MG63 (cell line): Measurements from ENCODE around the gene MACROD1. TPM values are rescaled to one million over a fixed set of nuclear protein-coding genes. Genes with fewer than 3 reads are reported as not detected.
A peak's percentile ranks its signal among the peaks of the same experiment; 100 is the strongest.

Source experiments
- DNase-seq: peaks from one replicate; pipeline ENCODE4 v3.0.0-alpha.2; 2020
- H3K27me3 ChIP-seq: fragments of 250-450 bp; sonication (Bioruptor Pico); 2 replicates; pipeline ENCODE4 v1.5.1; 2020; ENCODE audit warnings: mild to moderate bottlenecking, moderate library complexity
- H3K36me3 ChIP-seq: fragments of 250-450 bp; sonication (Bioruptor Pico); 2 replicates; pipeline ENCODE4 v1.5.1; 2020; ENCODE audit warnings: mild to moderate bottlenecking, moderate library complexity
- H3K4me3 ChIP-seq: fragments of 250-450 bp; sonication (Bioruptor Pico); 2 replicates; pipeline ENCODE4 v1.5.1; 2020; ENCODE audit warnings: mild to moderate bottlenecking, moderate library complexity
- H3K9me3 ChIP-seq: fragments of 250-450 bp; sonication (Bioruptor Pico); 2 replicates; pipeline ENCODE4 v1.5.1; 2020; ENCODE audit warnings: mild to moderate bottlenecking, moderate library complexity
- total RNA-seq: library from RNA; depleted of rRNA; stranded (reverse); fragments of >200 nt; shearing (Covaris generic); gene quantifications from 2 replicates; pipeline ENCODE4 v1.2.3, GENCODE V29; 2014; ENCODE audit warnings: low replicate concordance

The MACROD1 gene
- total RNA-seq, 1 experiment from 2014 or later, result 44.1 TPM

- H3K4me3 ChIP-seq, result no peak overlapping the region
- DNase-seq, result no peak
Observed at GRCh38 chr11:64067230-64067993, 98.5 kb downstream of the MACROD1 start.

DNA sequence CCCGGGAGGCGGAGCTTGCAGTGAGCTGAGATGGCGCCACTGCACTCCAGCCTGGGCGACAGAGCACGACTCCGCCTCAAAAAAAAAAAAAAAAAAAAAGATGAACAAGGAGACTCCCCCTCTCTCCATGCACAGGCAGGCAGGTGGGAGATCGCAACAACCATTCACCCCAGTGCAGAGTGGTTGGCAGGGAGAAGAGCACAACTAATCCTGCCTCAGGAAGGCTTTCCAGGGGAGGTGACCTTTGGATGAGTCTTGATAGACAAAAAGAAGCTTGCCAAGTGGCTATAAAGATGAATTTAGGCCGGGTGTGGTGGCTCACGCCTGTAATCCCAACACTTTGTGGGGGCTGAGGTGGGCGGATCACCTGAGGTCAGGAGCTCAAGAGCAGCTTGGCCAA is 100.2 kb downstream of the MACROD1 start:
- no peaks in the 10 kb centered on the region for H3K9me3 ChIP-seq
- DNase-seq, result no peak
- H3K36me3 ChIP-seq, result no peaks in the 10 kb centered on the region
- H3K27me3 ChIP-seq, result no peaks in the 10 kb centered on the region
- H3K4me3 ChIP-seq, result no peak overlapping the region

More at GRCh38 chr11:64067230-64067993, 98.5 kb downstream of the MACROD1 start:
- Histone ChIP-seq H3K27me3 (no peaks in the 10 kb centered on the region), H3K9me3 (no peaks in the 10 kb centered on the region), H3K36me3 (no peaks in the 10 kb centered on the region)

DNA sequence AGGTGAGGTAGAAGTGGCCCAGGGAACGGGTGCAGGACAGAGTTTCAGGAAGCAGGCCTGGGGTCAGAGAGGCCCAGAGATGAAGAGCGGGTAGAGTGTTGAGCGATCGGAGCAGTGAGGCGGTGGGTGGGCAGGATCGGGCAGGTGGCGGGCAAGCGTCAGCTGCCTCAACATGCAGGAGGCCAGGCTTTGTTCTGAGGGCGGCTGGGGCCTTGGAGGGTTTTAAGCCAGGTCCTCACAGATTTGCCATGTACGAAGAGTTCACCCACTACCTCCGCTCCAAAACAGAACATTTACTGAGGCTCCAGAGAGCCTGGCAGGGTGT is 100.8 kb downstream of the MACROD1 start:
- H3K9me3 ChIP-seq, result no peaks in the 10 kb centered on the region
- no peak for DNase-seq
- no peaks in the 10 kb centered on the region for H3K27me3 ChIP-seq
- H3K4me3 ChIP-seq, result no peak overlapping the region
- H3K36me3 ChIP-seq, result no peaks in the 10 kb centered on the region

DNA sequence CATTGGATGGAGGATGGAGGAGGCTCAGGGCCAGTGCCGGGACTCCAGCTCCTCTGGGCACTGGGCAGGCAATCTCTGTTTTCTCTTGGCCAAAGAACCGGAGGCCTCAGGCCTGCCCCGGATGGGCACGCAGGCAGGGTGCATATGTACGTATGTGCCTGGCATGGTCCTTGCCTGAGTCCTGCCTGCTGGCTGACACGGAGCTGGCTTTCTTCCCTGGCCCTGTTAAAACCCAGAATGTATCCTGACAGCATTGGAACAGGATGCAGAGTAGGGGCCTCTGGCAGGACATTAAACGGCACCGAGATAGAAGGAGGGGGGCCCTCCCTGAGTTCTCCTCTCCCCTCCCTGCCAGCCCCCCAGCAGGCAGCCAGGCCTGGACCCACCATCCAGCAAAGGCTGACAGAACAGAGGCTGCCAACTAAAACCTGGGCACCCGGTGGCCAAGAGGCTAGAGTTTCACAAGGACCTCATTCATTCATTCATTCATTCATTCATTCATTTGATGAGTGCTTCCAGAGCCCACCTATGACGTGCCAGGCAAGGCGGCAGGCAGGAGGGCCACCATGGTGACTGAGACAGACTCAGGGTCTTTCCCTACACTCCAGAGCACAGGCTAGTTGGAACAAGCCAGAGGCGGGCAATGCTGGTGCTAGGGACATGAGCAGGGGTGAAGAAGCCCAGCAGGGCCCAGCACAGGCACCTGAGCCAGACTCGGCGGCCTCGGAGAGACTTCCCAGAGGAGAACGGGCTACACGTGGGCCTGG is 101.4 kb downstream of the MACROD1 start:
- H3K27me3 ChIP-seq, result no peaks in the 10 kb centered on the region
- H3K4me3 ChIP-seq, result no peak overlapping the region
- DNase-seq, result no peak

GRCh38 chr11:64063777-64064176 is 102.1 kb downstream of the MACROD1 start:
- H3K9me3 ChIP-seq, result no peaks in the 10 kb centered on the region
- no peaks in the 10 kb centered on the region for H3K36me3 ChIP-seq
- no peaks in the 10 kb centered on the region for H3K27me3 ChIP-seq
- no peak for DNase-seq
- no peak overlapping the region for H3K4me3 ChIP-seq

More for the DNA sequence above, 101.4 kb downstream of the MACROD1 start:
- H3K9me3 ChIP-seq, result no peaks in the 10 kb centered on the region
- H3K36me3 ChIP-seq, result no peaks in the 10 kb centered on the region

- no peaks in the 10 kb centered on the region for H3K27me3 ChIP-seq
- H3K9me3 ChIP-seq, result no peaks in the 10 kb centered on the region
- DNase-seq, result no peak
- H3K4me3 ChIP-seq, result no peak overlapping the region
- H3K36me3 ChIP-seq, result no peaks in the 10 kb centered on the region
Observed at GRCh38 chr11:64062185-64063039, 103.5 kb downstream of the MACROD1 start.

GRCh38 chr11:64060861-64061444 is 105.0 kb downstream of the MACROD1 start:
- H3K36me3 ChIP-seq, result no peaks in the 10 kb centered on the region
- peak; percentile 17 for DNase-seq
- no peaks in the 10 kb centered on the region for H3K27me3 ChIP-seq
- no peak overlapping the region for H3K4me3 ChIP-seq
- H3K9me3 ChIP-seq, result no peaks in the 10 kb centered on the region

- DNase-seq, result no peak
- H3K36me3 ChIP-seq, result no peaks in the 10 kb centered on the region
- no peaks in the 10 kb centered on the region for H3K9me3 ChIP-seq
- H3K4me3 ChIP-seq, result no peak overlapping the region
- no peaks in the 10 kb centered on the region for H3K27me3 ChIP-seq
Observed at GRCh38 chr11:64060263-64060860, 105.6 kb downstream of the MACROD1 start.

- no peak for DNase-seq
- Histone ChIP-seq H3K9me3 (no peaks in the 10 kb centered on the region), H3K27me3 (no peaks in the 10 kb centered on the region), H3K4me3 (no peak overlapping the region), H3K36me3 (no peaks in the 10 kb centered on the region)
Observed at GRCh38 chr11:64059339-64060140, 106.4 kb downstream of the MACROD1 start.

GRCh38 chr11:64058494-64058893 is 107.4 kb downstream of the MACROD1 start:
- DNase-seq, result peak; percentile 64
- Histone ChIP-seq H3K27me3 (no peaks in the 10 kb centered on the region), H3K9me3 (no peaks in the 10 kb centered on the region), H3K4me3 (no peak overlapping the region), H3K36me3 (no peaks in the 10 kb centered on the region)

DNA sequence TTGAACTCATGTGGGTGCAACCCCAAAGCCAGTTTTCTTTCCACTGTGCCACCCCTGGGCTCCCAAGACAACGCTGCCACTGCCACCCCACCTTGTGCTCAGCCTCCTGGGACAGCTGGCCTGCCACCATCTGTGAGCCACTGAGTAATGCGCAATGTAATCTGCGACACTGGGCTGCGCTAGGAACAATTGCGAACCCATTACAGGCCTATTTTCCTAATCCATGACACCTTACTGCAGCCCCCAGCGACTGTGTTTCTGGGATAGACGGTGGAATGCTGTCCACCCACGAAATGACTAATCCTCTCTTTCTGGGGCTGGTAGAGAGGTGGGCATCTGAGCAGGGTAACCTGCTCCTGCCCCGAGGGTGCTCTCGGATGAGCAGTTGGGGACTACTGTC is 108.0 kb downstream of the MACROD1 start:
- Histone ChIP-seq H3K4me3 (no peak overlapping the region), H3K27me3 (no peaks in the 10 kb centered on the region), H3K36me3 (no peaks in the 10 kb centered on the region), H3K9me3 (no peaks in the 10 kb centered on the region)
- DNase-seq, result no peak

DNA sequence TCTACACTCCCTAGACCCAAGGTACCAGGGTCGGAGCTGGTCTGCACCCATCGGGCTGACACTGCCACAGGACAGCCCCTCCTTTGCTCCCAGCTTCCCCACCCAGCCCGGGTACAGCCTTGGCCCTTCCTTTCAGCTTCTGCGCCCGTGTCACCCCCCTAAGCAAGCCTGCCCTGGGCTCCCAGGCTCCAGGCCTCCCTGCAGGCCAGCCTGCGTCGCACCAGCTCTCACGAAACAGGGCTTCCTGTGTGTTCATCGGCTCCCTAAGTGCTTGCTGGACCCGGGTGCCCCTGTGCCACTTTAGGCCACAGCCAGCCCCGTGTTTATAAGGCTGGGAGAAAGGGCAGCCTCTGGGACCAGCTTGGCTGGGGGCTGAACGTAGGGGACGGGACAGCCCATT is 109.1 kb downstream of the MACROD1 start:
- Histone ChIP-seq H3K27me3 (no peaks in the 10 kb centered on the region), H3K9me3 (no peaks in the 10 kb centered on the region), H3K4me3 (no peak overlapping the region), H3K36me3 (no peaks in the 10 kb centered on the region)
- no peak for DNase-seq

- H3K4me3 ChIP-seq, result no peak overlapping the region
- no peaks in the 10 kb centered on the region for H3K9me3 ChIP-seq
Observed at GRCh38 chr11:64056213-64056785, 109.6 kb downstream of the MACROD1 start.

DNA sequence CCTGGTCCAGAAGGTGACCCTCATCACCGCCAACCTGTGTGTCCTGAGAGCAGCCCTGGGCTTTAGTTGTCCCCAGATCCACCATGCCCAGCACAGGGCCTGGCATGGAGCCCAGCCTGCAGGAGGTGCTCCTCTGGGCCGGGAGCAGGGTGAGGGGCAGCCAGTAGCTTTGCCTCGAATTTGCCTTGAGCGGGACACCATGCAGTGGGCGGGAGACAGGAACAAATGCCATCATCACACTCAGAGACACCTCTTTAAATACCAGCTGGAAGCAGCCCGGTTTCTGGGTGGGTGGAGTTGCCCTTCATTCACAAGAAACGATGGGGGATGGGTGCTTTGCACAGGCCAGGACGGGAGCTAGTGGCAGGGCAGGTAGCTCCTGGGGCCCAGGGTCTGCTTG is 110.8 kb downstream of the MACROD1 start:
- DNase-seq, result no peak
- Histone ChIP-seq H3K27me3 (no peaks in the 10 kb centered on the region), H3K4me3 (no peak overlapping the region), H3K9me3 (no peaks in the 10 kb centered on the region), H3K36me3 (no peaks in the 10 kb centered on the region)

More at GRCh38 chr11:64056213-64056785, 109.6 kb downstream of the MACROD1 start:
- DNase-seq, result no peak
- no peaks in the 10 kb centered on the region for H3K36me3 ChIP-seq
- no peaks in the 10 kb centered on the region for H3K27me3 ChIP-seq

DNA sequence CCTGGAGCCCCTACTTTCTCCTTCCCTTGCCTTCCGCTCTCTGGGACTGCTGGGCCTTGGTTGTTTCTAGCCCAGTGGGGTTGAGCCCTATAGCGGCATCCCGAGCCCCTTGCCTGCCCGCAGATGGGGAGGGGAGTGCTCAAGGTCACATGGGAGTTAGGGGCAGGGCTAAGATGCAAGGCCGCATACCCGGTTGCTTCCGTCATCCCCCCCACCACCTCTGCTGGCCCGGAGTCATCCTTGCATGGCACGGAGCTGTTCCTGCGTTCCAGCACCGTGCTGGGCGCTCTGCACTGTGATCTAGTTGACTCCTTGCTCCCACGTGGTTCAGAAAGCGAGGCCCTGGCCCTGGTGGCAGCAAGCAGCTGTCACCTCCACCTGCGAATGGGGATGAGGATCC is 112.2 kb downstream of the MACROD1 start:
- Histone ChIP-seq H3K4me3 (no peak overlapping the region), H3K36me3 (no peaks in the 10 kb centered on the region), H3K9me3 (no peaks in the 10 kb centered on the region), H3K27me3 (no peaks in the 10 kb centered on the region)
- no peak for DNase-seq
